HG03460 (cell line): Measurements from ENCODE around the gene PCSK4.
"Not testable (repeated sequence)": the region's sequence is repeated elsewhere in the genome, so short reads cannot be mapped to it uniquely, and the experiment has no call there.

ENCODE experiments used
- ATAC-seq: cut with Tn5 transposase; IDR thresholded peaks from one replicate; pipeline ENCODE4 v1.9.1; 2021; ENCODE audit not compliant: unreplicated experiment

PCSK4 gene

GRCh38 chr19:1441677-1442438 is 48.3 kb downstream of the PCSK4 start:
- ATAC-seq: no peak

- ATAC-seq: no peak
These were observed 49.1 kb downstream of the PCSK4 start for GRCh38 chr19:1441022-1441426.

GRCh38 chr19:1440418-1440801 is 49.7 kb downstream of the PCSK4 start:
- ATAC-seq: no peak

- ATAC-seq: not testable (repeated sequence)
These were observed 50.4 kb downstream of the PCSK4 start for GRCh38 chr19:1439525-1440417.

- ATAC-seq: no peak
These were observed 51.2 kb downstream of the PCSK4 start for GRCh38 chr19:1438933-1439354.

GRCh38 chr19:1438035-1438932 is 51.9 kb downstream of the PCSK4 start, which contains the start of gene RPS15:
Gene RPS15 (plus strand): TSS chr19:1438396. CDS start chr19:1438426, 30 bp downstream.
- ATAC-seq: peak; percentile 60

- ATAC-seq: no peak
These were observed 52.5 kb downstream of the PCSK4 start for GRCh38 chr19:1437609-1438008.

GRCh38 chr19:1435378-1435989 is 54.7 kb downstream of the PCSK4 start:
- ATAC-seq: no peak

- no peak for ATAC-seq
These were observed 55.5 kb downstream of the PCSK4 start for GRCh38 chr19:1434577-1435060.

GRCh38 chr19:1434040-1434366 is 56.1 kb downstream of the PCSK4 start:
- ATAC-seq: no peak

- no peak for ATAC-seq
These were observed 56.8 kb downstream of the PCSK4 start for GRCh38 chr19:1433119-1434039.

GRCh38 chr19:1432507-1432887 is 57.7 kb downstream of the PCSK4 start:
- ATAC-seq: no peak

GRCh38 chr19:1431759-1432506 is 58.2 kb downstream of the PCSK4 start:
- no peak for ATAC-seq
